AG04449 (cell line): Measurements from ENCODE around the gene PRM1.

Experiments used
- CTCF ChIA-PET: fragments of 350-600 bp; formaldehyde crosslinking; extraction: SDS; loops from one replicate; lab custom pipeline; 2021; ENCODE audit warnings: antibody characterized with exemption; lab: Yijun Ruan, JAX
- POLR2A ChIA-PET: fragments of 400-600, 350-600 bp; formaldehyde crosslinking; extraction: SDS; loops from one replicate; lab custom pipeline; 2020; ENCODE audit warnings: antibody characterized with exemption, inconsistent platforms; lab: Yijun Ruan, JAX
- DNase-seq: peaks from one replicate; pipeline ENCODE4 v3.0.0-alpha.2; 2010; ENCODE audit warnings: low read depth, low spot score
- H3K4me3 ChIP-seq: 2 replicates; pipeline ENCODE4 v1.5.1; 2011; ENCODE audit warnings: low read depth, mild to moderate bottlenecking, control low read depth, low read length
- TF ChIP-seq, protein P1 (sequence below): IDR thresholded peaks from one replicate; pipeline ENCODE4 v1.5.1; 2011; ENCODE audit warnings: mild to moderate bottlenecking, moderate library complexity, low read length, control low read depth, inconsistent platforms; ENCODE audit not compliant: insufficient read depth; ENCODE audit errors: missing control alignments

The PRM1 gene

GRCh38 chr16:11232852-11233726 is 48.0 kb downstream of the PRM1 start:
- H3K4me3 ChIP-seq = no peak overlapping the region
- TF ChIP-seq, protein P1, sequence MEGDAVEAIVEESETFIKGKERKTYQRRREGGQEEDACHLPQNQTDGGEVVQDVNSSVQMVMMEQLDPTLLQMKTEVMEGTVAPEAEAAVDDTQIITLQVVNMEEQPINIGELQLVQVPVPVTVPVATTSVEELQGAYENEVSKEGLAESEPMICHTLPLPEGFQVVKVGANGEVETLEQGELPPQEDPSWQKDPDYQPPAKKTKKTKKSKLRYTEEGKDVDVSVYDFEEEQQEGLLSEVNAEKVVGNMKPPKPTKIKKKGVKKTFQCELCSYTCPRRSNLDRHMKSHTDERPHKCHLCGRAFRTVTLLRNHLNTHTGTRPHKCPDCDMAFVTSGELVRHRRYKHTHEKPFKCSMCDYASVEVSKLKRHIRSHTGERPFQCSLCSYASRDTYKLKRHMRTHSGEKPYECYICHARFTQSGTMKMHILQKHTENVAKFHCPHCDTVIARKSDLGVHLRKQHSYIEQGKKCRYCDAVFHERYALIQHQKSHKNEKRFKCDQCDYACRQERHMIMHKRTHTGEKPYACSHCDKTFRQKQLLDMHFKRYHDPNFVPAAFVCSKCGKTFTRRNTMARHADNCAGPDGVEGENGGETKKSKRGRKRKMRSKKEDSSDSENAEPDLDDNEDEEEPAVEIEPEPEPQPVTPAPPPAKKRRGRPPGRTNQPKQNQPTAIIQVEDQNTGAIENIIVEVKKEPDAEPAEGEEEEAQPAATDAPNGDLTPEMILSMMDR = no peak
- CTCF ChIA-PET = no interaction called here

GRCh38 chr16:11232302-11232851 is 48.8 kb downstream of the PRM1 start:
- TF ChIP-seq, protein P1 = no peak
- ChIA-PET POLR2A (no interaction called here), CTCF (no interaction called here)
- H3K4me3 ChIP-seq = no peak overlapping the region
- no peak for DNase-seq

More at GRCh38 chr16:11232852-11233726, 48.0 kb downstream of the PRM1 start:
- POLR2A ChIA-PET = no interaction called here
- DNase-seq = no peak

GRCh38 chr16:11231367-11231970 is 49.7 kb downstream of the PRM1 start:
- ChIA-PET CTCF (interaction anchor here (1.1 kb wide), 1 partner anchor 21 kb away, joined by 3 read pairs; no protein-coding TSS in a partner anchor), POLR2A (no interaction called here)
- no peak for DNase-seq
- H3K4me3 ChIP-seq = no peak overlapping the region
- TF ChIP-seq, protein P1 = no peak
